Left renal pelvis (tissue), 4 donors: ENCODE measurements around the gene PRDX5. TPM values are rescaled to one million over a fixed set of nuclear protein-coding genes. Genes with fewer than 3 reads are reported as not detected.

Source experiments
- DNase-seq, 4 donors: peaks; one replicate each; pipeline ENCODE4 v3.0.0-alpha.2; 2013; ENCODE audit warnings: low read depth in 4 of 4, low spot score in 3 of 4
- polyA plus RNA-seq, 4 donors: library from polyadenylated mRNA; unstranded; fragments of 120-200 nt; gene quantifications; one replicate each; pipeline ENCODE4 v1.2.1, GENCODE V29; 2013; ENCODE audit not compliant: insufficient read length in 4 of 4

Gene PRDX5
- polyA plus RNA-seq, 4 donors, result 156 to 230 (median 184) TPM

DNA sequence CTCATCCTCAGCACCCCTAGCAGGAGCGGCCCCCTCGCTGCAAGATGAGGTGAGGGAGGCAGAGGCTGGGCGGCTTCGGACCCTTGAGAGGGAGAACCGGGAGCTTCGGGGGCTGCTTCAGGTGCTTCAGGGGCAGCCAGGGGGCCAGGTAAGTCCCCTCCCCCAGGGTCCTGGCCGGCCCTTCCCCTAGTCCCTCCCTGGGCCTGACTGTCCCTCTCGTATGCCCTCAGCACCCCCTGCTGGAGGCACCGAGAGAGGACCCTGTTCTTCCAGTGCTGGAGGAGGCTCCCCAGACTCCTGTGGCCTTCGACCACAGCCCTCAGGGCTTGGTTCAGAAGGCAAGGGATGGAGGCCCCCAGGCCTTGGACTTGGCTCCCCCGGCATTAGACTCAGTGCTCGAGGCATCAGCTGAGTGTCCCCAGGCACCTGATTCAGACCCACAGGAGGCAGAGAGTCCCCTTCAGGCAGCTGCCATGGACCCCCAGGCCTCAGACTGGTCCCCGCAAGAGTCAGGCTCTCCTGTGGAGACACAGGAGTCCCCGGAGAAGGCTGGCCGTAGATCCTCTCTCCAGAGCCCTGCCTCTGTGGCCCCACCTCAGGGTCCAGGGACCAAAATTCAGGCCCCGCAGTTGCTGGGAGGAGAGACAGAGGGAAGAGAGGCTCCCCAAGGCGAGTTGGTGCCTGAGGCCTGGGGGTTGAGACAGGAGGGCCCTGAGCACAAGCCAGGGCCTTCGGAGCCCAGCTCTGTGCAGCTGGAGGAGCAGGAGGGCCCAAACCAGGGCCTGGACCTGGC is 26.0 kb downstream of the PRDX5 start:
- DNase-seq, result no peak

DNA sequence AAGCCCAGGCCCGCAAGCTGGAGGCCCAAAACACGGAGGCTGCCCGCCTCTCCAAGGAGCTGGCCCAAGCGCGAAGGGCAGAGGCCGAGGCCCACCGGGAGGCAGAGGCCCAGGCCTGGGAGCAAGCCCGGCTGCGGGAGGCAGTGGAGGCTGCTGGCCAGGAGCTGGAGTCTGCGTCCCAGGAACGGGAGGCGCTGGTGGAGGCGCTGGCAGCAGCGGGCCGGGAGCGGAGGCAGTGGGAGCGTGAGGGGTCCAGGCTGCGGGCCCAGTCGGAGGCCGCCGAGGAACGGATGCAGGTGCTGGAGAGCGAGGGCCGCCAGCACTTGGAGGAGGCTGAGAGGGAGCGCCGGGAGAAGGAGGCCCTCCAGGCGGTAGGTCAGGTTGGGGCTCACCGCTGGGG is 26.9 kb downstream of the PRDX5 start:
- no peak for DNase-seq

- no peak for DNase-seq
Measured at GRCh38 chr11:64347193-64347867, 29.4 kb downstream of the PRDX5 start.

GRCh38 chr11:64348383-64349024 is 30.6 kb downstream of the PRDX5 start:
- no peak for DNase-seq

- no peak for DNase-seq
Measured at GRCh38 chr11:64349025-64349387, 31.1 kb downstream of the PRDX5 start.

DNA sequence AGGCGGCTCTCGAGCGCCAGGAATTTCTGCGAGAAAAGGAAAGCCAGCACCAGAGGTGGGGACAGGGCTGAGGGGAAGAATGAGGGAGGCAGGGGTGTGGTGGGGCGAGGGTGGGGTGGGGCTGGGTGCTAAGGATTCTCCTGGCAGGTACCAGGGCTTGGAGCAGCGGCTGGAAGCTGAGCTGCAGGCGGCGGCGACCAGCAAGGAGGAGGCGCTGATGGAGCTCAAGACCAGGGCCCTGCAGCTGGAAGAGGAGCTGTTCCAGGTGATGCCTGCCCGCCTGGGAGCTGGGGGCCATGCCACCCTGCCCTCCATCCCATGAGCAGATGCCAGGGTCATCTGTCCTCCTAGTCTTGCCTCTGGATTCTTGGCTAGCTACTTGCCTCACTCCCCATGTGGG is 31.5 kb downstream of the PRDX5 start:
- DNase-seq, result no peak

GRCh38 chr11:64351136-64351631 is 33.3 kb downstream of the PRDX5 start:
- no peak for DNase-seq

DNA sequence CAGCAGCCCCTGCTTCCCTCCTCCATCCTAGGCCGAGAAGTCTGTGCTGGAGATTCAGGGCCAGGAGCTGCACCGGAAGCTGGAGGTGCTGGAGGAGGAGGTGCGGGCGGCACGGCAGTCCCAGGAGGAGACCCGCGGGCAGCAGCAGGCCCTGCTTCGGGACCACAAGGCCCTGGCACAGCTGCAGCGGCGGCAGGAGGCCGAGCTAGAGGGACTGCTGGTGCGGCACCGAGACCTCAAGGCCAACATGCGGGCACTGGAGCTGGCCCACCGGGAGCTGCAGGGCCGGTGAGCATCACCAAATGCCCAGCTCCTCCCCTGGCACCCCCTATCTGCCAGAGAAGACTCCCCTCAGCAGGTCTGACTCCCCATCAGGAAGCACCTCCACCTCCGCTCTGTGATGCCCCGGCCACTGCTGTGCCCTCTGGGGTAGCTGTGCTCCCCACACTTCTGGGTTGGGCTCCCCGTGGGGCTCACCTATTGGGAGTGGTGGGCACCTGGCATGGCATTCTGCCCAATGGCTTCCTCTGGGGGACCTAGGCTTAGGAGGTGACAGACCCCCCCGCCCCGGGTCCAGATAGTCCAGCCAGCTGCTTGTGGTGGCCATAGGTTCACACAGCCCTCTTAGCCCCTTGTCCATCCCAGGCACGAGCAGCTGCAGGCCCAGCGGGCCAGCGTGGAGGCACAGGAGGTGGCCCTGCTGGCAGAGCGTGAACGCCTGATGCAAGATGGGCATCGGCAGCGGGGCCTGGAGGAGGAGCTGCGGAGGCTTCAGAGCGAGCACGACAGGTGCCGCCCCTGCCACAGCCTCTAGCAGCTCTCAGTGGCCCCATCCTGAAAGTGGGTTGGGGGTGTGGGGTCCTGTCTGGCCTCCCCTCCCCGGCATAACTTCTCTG is 34.4 kb downstream of the PRDX5 start:
- DNase-seq, result no peak

DNA sequence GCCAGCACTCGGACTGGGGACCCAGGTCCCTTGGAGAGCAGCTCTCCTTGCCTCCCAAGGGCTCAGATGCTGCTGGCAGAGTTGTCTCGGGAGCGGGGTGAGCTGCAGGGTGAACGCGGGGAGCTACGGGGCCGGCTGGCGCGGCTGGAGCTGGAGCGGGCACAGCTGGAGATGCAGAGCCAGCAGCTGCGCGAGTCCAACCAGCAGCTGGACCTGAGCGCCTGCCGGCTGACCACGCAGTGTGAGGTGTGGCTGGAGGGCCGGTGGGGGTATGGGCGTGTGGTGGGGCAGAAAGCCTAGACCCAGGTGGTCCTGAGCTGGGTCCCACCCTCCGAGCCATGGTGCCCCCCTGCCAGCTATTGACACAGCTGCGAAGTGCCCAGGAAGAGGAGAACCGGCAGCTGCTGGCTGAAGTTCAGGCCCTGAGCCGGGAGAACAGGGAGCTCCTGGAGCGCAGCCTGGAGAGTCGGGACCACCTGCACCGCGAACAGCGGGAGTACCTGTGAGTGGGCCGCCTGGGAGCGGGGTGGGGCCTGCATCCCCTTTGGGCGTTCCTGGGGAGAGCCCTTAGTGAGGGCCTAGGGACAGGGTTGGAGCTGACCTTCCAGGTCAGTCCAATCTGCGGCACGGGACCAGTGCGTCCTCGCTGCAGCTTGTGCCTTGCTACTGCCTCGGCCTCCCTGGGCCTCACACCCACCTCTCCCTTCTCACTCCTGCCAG is 35.2 kb downstream of the PRDX5 start:
- DNase-seq, result no peak

GRCh38 chr11:64353715-64354506 is 36.0 kb downstream of the PRDX5 start:
- DNase-seq, result no peak

DNA sequence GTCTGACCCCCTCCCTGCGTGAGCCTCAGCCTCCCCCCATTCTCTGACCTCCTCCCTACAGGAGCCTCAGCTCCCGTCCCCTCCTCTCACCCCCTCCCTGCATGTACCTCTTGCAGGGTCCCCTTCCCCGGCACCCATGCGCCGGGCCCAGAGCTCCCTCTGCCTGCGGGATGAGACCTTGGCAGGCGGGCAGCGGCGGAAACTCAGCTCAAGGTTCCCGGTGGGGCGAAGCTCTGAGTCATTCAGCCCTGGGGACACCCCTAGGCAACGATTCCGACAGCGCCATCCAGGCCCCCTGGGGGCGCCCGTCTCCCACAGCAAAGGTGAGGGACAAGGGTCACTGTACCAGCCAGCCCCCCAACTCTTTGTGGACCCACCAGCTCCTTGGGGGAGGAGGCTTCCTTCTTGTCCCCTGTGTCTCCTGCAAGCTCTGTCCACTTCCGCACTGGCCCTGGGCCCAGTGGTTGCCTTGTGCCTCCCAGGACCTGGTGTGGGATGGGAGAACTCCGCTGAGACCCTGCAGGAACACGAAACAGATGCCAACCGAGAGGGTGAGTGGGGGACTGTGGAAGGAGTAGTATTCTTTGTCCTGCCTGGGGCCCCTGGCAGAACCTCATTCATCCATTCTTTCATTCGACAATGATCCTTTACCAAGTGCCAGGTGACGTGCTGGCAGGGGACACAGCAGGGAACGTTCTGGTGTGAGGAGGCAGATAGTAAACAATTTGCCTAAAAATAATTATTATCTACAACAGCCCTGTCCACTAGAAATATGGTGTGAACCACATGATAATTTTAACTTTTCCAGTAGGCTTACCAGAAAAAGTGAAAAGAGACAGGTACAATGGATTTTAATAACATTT is 37.4 kb downstream of the PRDX5 start:
- DNase-seq, result no peak

DNA sequence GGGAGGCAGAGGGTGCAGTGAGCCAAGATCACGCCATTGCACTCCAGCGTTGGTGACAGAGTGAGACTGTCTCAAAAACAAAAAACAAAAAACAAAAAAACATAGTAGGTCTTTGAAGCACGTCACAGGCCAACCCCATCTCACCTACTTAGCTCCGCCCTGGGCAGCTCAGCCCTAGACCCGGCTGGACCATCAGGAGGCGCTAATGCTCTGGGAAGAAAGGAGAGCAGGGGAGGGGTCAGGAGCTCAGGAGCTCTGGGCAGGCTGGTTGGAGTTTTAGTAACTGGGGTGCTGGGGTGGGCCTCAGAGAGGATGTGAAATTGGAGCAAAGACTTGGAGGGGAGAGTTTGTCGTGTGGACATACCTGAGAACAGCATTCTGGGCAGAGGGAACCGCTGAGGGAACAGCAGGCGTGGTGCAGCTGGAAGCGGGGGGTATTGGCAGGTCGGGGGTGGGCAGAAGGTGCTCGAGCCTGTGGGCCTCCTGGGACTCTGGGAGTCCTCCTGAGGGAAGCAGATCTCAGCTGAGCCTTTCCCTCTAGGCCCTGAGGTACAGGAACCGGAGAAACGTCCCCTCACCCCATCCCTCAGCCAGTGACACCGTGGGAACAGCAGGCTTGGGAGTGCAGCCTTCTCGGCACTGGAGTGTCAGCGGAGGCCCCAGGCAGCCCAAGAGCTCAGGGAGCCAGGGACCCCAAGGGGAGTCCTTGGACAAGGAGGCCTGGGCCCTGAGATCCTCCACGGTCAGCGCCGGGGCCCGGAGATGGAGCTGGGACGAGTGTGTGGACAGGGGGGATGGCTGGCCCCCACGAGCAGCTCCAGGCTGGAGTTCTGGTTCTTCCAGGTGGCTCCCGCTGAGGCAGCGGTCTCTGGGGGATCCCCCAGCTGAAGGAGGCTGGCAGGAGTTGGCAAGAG is 38.8 kb downstream of the PRDX5 start:
- DNase-seq, result no peak

GRCh38 chr11:64357446-64357845 is 39.5 kb downstream of the PRDX5 start:
- DNase-seq, result no peak

DNA sequence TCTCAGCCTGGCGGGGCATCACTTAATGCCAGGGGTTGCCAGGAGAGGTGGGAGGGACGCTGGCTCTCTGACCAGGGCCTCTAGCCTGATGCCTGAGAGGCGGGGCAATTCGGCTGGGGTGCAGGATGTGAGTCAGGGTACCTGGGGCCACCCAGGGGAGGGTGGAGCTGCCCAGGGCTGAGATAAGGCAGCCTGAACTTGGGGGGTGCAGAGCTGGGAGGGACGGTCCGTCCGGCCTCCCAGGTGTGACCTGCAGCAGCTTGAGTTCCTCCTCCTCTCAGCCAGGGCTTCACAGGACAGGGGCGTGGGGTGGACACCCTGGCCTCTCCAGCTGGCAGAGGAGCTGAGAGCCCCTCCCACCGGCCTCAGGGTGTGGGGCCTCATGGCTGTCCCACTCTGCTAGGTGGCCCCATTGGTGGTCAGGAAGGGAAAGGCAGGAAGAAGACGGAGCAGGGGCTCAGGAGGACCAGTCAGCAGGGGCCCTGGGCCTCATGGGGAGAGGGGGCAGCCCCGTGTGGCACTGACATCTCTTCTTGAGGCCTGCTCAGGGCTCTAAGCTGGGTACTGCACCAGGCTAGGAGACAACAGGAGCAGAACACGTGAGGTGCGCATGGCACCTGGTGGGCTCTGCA is 40.1 kb downstream of the PRDX5 start:
- DNase-seq, result no peak

DNA sequence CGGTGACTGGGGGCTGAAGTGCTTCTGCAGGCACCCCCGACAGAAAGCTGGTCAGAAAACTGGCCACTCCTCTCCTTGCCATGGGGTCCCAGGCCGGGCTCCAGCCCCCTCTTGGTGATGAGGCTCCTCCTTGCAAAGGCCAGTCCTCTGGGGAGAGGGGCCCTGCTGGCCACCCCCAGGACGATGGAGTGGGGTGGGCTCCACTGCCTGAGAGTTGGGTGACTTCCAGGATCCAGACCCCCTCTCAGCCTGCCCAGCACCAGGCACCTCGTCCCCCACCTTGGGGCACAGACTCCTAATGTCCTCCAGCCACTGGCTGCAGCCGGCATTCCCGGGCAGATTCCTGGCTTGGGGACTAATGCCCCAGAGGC is 40.6 kb downstream of the PRDX5 start:
- DNase-seq, result no peak

GRCh38 chr11:64358907-64359711 is 41.2 kb downstream of the PRDX5 start, which contains the start of gene RPS6KA4:
Gene RPS6KA4, plus strand, starts transcription at chr11:64359162. Its CDS starts 74 bp downstream, at chr11:64359236.
- no peak for DNase-seq
